Mucosa of descending colon (tissue), 3 donors: ENCODE results near the gene KDM1B. TPM values are rescaled to one million over a fixed set of nuclear protein-coding genes. Genes with fewer than 3 reads are reported as not detected.

Source experiments
- ATAC-seq: fragments of 200-7000 bp; cut with Tn5 transposase; one replicate; pipeline ENCODE4 v1.9.1; 2020; ENCODE audit warnings: mild to moderate bottlenecking, moderate library complexity
- DNase-seq, 3 donors: peaks; one replicate each; pipeline ENCODE4 v3.0.0-alpha.2; 2020
- H3K36me3 ChIP-seq: fragments of 200-600 bp; one replicate; pipeline ENCODE4 v1.8.0; 2021; ENCODE audit warnings: low read depth, mild to moderate bottlenecking
- H3K4me1 ChIP-seq: fragments of 200-600 bp; one replicate; pipeline ENCODE4 v1.8.0; 2021; ENCODE audit warnings: low read depth, mild to moderate bottlenecking
- H3K4me3 ChIP-seq: fragments of 200-600 bp; one replicate; pipeline ENCODE4 v1.8.0; 2021; ENCODE audit warnings: mild to moderate bottlenecking
- H3K9me3 ChIP-seq: fragments of 200-600 bp; one replicate; pipeline ENCODE4 v1.8.0; 2021; ENCODE audit warnings: mild to moderate bottlenecking
- intact Hi-C, 2 donors: fragments of 100-400 bp; cut with DNase I in 1 of 2; cut with micrococcal nuclease in 1 of 2; formaldehyde crosslinking; loops; one replicate each; pipeline versions ENCODE4 v1.11.0 to v1.11.1; 2022; cut with DNase I, micrococcal nuclease
- total RNA-seq, 3 donors: library from RNA; stranded (reverse); fragmentation: NEBNext Ultra II Directional in 2 of 3; extraction: Animal tissue kit (Norgen Biotek cat#: 25700) in 2 of 3; gene quantifications; one replicate each; pipeline versions ENCODE4 v1.2.1 to v1.2.4, GENCODE V29; 2021 to 2023
- TF ChIP-seq, protein P1 (sequence below): fragments of 200-600 bp; IDR thresholded peaks from one replicate; pipeline ENCODE4 v1.8.0; 2022; ENCODE audit warnings: antibody characterized with exemption, mild to moderate bottlenecking
- donor health status: DM: no; HTN: no; CAD: no; lungs with moderate emphysema.
- donor health status: DM: no; HTN: no; CAD: no.
- donor health status: DM: no; HTN: yes; CAD: no.

Gene KDM1B
- total RNA-seq, 3 donors from 2014 or later, result 34.6 to 47.4 (median 37.6) TPM

GRCh38 chr6:18264923-18265377, 109.7 kb downstream of the KDM1B start:
- H3K9me3 ChIP-seq, result no peaks in the 10 kb centered on the region
- peak overlapping the region; percentile 62 for H3K4me3 ChIP-seq
- peaks cover 14% of the 10 kb centered on the region for H3K4me1 ChIP-seq
- DNase-seq, result no peak
- ATAC-seq, result no peak
- H3K36me3 ChIP-seq, result no peaks in the 10 kb centered on the region
- TF ChIP-seq, protein P1, sequence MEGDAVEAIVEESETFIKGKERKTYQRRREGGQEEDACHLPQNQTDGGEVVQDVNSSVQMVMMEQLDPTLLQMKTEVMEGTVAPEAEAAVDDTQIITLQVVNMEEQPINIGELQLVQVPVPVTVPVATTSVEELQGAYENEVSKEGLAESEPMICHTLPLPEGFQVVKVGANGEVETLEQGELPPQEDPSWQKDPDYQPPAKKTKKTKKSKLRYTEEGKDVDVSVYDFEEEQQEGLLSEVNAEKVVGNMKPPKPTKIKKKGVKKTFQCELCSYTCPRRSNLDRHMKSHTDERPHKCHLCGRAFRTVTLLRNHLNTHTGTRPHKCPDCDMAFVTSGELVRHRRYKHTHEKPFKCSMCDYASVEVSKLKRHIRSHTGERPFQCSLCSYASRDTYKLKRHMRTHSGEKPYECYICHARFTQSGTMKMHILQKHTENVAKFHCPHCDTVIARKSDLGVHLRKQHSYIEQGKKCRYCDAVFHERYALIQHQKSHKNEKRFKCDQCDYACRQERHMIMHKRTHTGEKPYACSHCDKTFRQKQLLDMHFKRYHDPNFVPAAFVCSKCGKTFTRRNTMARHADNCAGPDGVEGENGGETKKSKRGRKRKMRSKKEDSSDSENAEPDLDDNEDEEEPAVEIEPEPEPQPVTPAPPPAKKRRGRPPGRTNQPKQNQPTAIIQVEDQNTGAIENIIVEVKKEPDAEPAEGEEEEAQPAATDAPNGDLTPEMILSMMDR, result no peak
- intact Hi-C loops, result no loop called here

- ATAC-seq (no peak), DNase-seq (peak in 1 of 3 donors; percentile 40)
- TF ChIP-seq, protein P1, result no peak
- Histone ChIP-seq H3K36me3 (no peaks in the 10 kb centered on the region), H3K4me1 (peaks cover 10% of the 10 kb centered on the region), H3K9me3 (no peaks in the 10 kb centered on the region), H3K4me3 (no peak overlapping the region)
- intact Hi-C loops, result no loop called here
These were observed 110.7 kb downstream of the KDM1B start for GRCh38 chr6:18265787-18266522.

GRCh38 chr6:18266523-18266912, 111.3 kb downstream of the KDM1B start:
- intact Hi-C loops, result no loop called here

GRCh38 chr6:18268066-18268465, 112.8 kb downstream of the KDM1B start:
- ATAC-seq (no peak), DNase-seq (peak in 1 of 3 donors; percentile 26)
- Histone ChIP-seq H3K36me3 (no peaks in the 10 kb centered on the region), H3K4me1 (peaks cover 7% of the 10 kb centered on the region), H3K4me3 (no peak overlapping the region), H3K9me3 (no peaks in the 10 kb centered on the region)
- TF ChIP-seq, protein P1, result no peak
- intact Hi-C loops, result no loop called here

More at GRCh38 chr6:18266523-18266912, 111.3 kb downstream of the KDM1B start:
- TF ChIP-seq, protein P1, result no peak
- no peak for ATAC-seq
- Histone ChIP-seq H3K9me3 (no peaks in the 10 kb centered on the region), H3K36me3 (no peaks in the 10 kb centered on the region), H3K4me1 (peaks cover 8% of the 10 kb centered on the region), H3K4me3 (no peak overlapping the region)
- peak in 1 of 3 donors; percentile 23 for DNase-seq

DNA sequence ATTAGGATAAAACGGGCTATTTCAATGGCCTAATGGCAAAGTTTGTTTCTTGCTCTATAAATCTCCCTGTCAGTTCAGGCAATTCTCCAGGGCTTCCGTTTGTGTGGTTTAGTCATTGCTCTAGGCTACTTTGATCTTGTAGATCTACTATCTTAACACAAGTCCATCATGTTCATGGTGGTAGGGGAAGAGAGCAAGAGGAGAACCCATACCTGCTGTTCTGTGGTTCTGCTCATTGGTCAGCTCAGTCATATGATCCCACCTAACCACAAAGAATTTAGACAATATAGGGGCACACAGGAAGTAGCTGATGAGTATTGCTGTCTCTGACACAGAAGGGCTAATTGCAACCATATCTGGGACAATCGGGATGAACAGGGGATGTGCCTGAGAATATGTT, 114.0 kb downstream of the KDM1B start:
- TF ChIP-seq, protein P1, result no peak
- intact Hi-C loops, result no loop called here
- Histone ChIP-seq H3K9me3 (no peaks in the 10 kb centered on the region), H3K36me3 (no peaks in the 10 kb centered on the region), H3K4me1 (peaks cover 7% of the 10 kb centered on the region), H3K4me3 (no peak overlapping the region)
- ATAC-seq, result no peak
- DNase-seq, result no peak
